ENCODE results near the gene COX20.

The COX20 gene

DNA sequence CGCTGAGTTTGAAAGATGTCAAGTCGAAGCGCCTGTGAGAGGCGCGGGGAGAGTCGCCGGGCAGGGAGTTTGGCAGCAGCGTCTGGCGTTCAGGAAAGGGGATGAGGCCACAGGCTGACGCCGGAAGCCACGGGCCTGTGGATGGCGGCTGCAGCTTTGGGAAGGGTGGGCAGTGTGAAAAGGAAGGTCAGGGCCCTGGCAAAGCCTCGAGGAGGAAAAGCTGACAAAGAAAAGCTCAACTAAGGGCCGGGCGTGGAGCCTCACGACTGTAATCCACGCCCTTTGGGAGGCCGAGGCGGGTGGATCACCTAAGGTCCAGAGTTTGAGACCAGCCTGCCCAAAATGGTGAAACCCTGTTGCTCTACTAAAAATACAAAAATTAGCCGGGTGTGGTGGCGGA is 25.2 kb upstream of the COX20 start:
- no peak for TF ChIP-seq CTCF (conservative IDR thresholded peaks at IDR 0.05)

DNA sequence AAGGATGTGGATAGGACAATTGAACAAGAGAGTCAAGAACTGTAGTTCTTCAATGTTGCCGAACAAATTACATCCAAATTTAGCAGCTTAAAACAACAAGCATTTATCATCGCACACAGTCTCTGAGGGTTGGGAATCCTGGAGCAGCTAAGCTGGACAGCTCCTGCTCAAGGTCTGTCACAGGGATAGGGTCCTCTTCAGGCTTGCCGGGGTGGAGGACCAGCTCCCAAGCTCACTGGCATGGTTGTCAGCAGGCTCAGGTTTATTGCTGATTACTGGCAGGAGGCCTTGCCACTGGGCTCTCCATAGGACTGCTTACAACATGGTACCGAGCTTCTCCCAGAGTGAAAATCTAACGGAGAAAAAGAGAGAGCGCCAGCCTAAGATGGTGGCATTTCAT is 22.1 kb upstream of the COX20 start:
- H3K27ac ChIP-seq = no peak overlapping the region
- no peak for TF ChIP-seq CTCF (conservative IDR thresholded peaks at IDR 0.05)

More for the DNA sequence above, 25.2 kb upstream of the COX20 start:
- H3K27ac ChIP-seq = no peak overlapping the region

GRCh38 chr1:244815600-244816099 is 19.8 kb upstream of the COX20 start:
- no peak overlapping the region for H3K27ac ChIP-seq
- no peak for TF ChIP-seq CTCF (conservative IDR thresholded peaks at IDR 0.05)

GRCh38 chr1:244817415-244817894 is 18.0 kb upstream of the COX20 start:
- no peak overlapping the region for H3K27ac ChIP-seq
- TF ChIP-seq CTCF (conservative IDR thresholded peaks at IDR 0.05) = no peak

DNA sequence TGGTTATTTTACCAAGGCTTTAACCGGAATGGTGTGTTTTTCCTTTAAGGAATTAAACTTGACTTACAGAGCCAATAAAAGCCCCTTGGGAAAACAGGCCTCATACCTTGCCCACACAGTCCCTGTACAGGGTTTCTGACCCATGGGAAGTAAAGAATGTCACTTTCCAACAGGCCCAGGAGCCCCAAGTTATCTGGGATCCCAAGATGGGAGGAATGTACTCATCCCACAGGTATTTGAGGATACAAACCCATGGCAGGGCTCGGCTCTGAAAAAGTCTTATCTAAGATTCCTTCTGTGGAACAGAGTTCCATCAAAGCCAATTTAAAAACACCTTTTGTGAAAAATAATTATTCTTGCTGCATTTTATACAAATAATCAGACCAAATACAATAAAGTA is 15.3 kb upstream of the COX20 start:
- no peak for TF ChIP-seq CTCF (conservative IDR thresholded peaks at IDR 0.05)
- H3K27ac ChIP-seq = no peak overlapping the region

- TF ChIP-seq CTCF (conservative IDR thresholded peaks at IDR 0.05) = no peak
- no peak overlapping the region for H3K27ac ChIP-seq
Observed at GRCh38 chr1:244821134-244821533, 14.3 kb upstream of the COX20 start.

DNA sequence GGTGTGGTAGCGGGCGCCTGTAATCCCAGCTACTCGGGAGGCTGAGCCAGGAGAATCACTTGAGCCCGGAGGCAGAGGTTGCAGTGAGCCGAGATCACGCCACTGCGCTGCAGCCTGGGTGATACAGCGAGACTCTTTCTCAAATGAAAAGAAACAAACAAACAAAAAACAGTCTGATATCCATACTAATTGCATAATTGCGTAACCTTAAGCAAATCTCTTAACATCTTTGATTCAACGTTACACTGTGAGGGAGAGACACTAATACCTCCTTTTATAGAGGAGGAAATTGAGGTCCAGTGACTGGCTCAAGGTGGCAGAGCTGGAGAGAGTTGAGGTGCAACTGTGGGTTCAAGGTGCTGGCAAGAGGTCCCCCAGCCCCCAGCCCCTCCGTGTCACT is 12.6 kb upstream of the COX20 start:
- no peak overlapping the region for H3K27ac ChIP-seq
- no peak for TF ChIP-seq CTCF (conservative IDR thresholded peaks at IDR 0.05)
